ENCODE data around the gene FILIP1. TPM values are rescaled to one million over a fixed set of nuclear protein-coding genes. Genes with fewer than 3 reads are reported as not detected.
A peak's percentile ranks its signal among the peaks of the same experiment; 100 is the strongest.

The FILIP1 gene
- total RNA-seq, 4 donors from 2014 or later, result 41.7 to 53.3 (median 48.4) TPM

GRCh38 chr6:75281653-75282052 is 211.9 kb downstream of the FILIP1 start:
- Histone ChIP-seq H3K4me1 (peaks cover 51 to 82% (median 80%) of the 10 kb centered on the region in 4 donors), H3K9me3 (no peaks in the 10 kb centered on the region), H3K27ac (replicated peaks in 1 of 4) (no peak overlapping the region), H3K36me3 (no peaks in the 10 kb centered on the region), H3K4me3 (peak overlapping the region in 2 of 4 donors; percentile 17 to 94), H3K27me3 (no peaks in the 10 kb centered on the region)
- TF ChIP-seq CTCF (IDR thresholded peaks at IDR 0.05) (no peak), POLR2A (IDR thresholded peaks at IDR 0.05; ENCODE audit: low read depth) (no peak), POLR2AphosphoS5 (IDR thresholded peaks at IDR 0.05) (no peak), EP300 (IDR thresholded peaks at IDR 0.05) (no peak)
- intact Hi-C loops (cut with DNase I), result no loop called here
- DNase-seq (ENCODE audit: extremely low spot score), result no peak

- Histone ChIP-seq H3K9me3 (no peaks in the 10 kb centered on the region), H3K4me1 (peaks cover 50 to 83% (median 81%) of the 10 kb centered on the region in 4 donors), H3K27me3 (no peaks in the 10 kb centered on the region), H3K36me3 (no peaks in the 10 kb centered on the region), H3K4me3 (no peak overlapping the region), H3K27ac (replicated peaks in 1 of 4) (no peak overlapping the region)
- no peak for TF ChIP-seq POLR2A (IDR thresholded peaks at IDR 0.05; ENCODE audit: low read depth)
- TF ChIP-seq POLR2AphosphoS5 (IDR thresholded peaks at IDR 0.05), result no peak
- no peak for TF ChIP-seq CTCF (IDR thresholded peaks at IDR 0.05)
- TF ChIP-seq EP300 (IDR thresholded peaks at IDR 0.05), result no peak
- no peak for DNase-seq (ENCODE audit: extremely low spot score)
- WGBS, result 63% methylated on average over 4 of the region's 4 CpGs
- intact Hi-C loops (cut with DNase I), result no loop called here
These were observed 213.3 kb downstream of the FILIP1 start for GRCh38 chr6:75280131-75280855.

GRCh38 chr6:75279418-75279817 is 214.2 kb downstream of the FILIP1 start:
- intact Hi-C loops (cut with DNase I), result loop anchor here (10.0 kb wide), 1 partner anchor 325 kb away; the partner anchor contains the start of gene SENP6
- DNase-seq (ENCODE audit: extremely low spot score), result no peak
- Histone ChIP-seq H3K4me3 (no peak overlapping the region), H3K27me3 (no peaks in the 10 kb centered on the region), H3K36me3 (no peaks in the 10 kb centered on the region), H3K27ac (replicated peaks in 1 of 4) (peak overlapping the region in 1 of 4 donors; percentile 5), H3K4me1 (peaks cover 50 to 92% (median 89%) of the 10 kb centered on the region in 4 donors), H3K9me3 (no peaks in the 10 kb centered on the region)
- WGBS, result 56% methylated on average over 2 of the region's 2 CpGs
- no peak for TF ChIP-seq CTCF (IDR thresholded peaks at IDR 0.05)
- TF ChIP-seq POLR2AphosphoS5 (IDR thresholded peaks at IDR 0.05), result no peak
- no peak for TF ChIP-seq EP300 (IDR thresholded peaks at IDR 0.05)
- no peak for TF ChIP-seq POLR2A (IDR thresholded peaks at IDR 0.05; ENCODE audit: low read depth)

- Histone ChIP-seq H3K9me3 (no peaks in the 10 kb centered on the region), H3K27me3 (no peaks in the 10 kb centered on the region), H3K4me3 (no peak overlapping the region), H3K36me3 (no peaks in the 10 kb centered on the region), H3K27ac (replicated peaks in 1 of 4) (peak overlapping the region in 2 of 4 donors; percentile 1 to 5), H3K4me1 (peaks cover 56 to 98% (median 96%) of the 10 kb centered on the region in 4 donors)
- DNase-seq (ENCODE audit: extremely low spot score), result no peak
- 65% methylated on average over 4 of the region's 4 CpGs for WGBS
- TF ChIP-seq POLR2A (IDR thresholded peaks at IDR 0.05; ENCODE audit: low read depth) (no peak), POLR2AphosphoS5 (IDR thresholded peaks at IDR 0.05) (no peak), EP300 (IDR thresholded peaks at IDR 0.05) (no peak), CTCF (IDR thresholded peaks at IDR 0.05) (no peak)
- intact Hi-C loops (cut with DNase I), result loop anchor here (10.0 kb wide), 1 partner anchor 326 kb away; the partner anchor contains the start of gene SENP6
These were observed 215.0 kb downstream of the FILIP1 start for GRCh38 chr6:75278474-75279077.
